ENCODE results near the gene SLFN11. TPM values are rescaled to one million over a fixed set of nuclear protein-coding genes. Genes with fewer than 3 reads are reported as not detected.
A peak's percentile ranks its signal among the peaks of the same experiment; 100 is the strongest.
"Not testable (repeated sequence)": the region's sequence is repeated elsewhere in the genome, so short reads cannot be mapped to it uniquely, and the experiment has no call there.

SLFN11 gene
- total and polyA plus RNA-seq, 11 donors, result 6.4 to 46.0 (median 16.1) TPM

DNA sequence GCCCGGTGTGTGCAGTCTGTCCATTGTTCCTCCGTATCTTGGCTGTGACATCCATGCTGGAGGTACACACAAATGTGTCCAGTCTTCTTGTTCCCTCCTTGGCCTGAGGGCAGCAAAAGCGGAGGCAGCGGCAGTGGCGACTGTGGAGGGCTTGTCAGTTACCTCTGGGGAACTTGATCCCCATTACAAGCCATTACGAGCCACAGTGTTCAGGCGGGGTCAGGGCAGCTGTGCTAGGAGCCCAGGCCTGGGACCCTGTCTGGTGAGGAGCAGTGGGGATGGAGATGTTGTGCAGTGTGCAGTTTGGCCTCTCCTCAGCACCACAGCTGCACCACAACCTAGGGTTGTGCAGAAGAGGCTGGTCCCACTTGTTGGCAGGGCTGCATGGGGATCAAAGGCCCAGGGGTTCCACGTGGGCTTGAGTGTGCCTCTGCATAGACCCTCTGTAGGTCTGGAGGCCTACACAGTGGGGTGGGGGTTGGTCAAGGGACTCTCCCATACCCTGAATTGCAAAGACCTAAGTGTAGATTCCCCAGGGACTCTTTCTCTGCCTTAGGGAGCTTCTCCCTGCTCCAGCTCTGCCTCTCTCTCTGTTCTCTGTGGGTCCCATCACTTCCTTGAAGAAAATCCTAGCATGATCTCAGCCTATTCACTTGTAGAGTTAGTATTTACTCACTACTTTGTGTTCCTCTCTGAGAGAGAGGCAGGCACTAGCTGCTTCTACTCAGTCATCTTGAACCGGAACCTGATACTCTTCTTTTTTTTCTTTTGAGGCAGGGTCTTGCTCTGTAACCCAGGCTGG lies 58.8 kb downstream of the SLFN11 start:
- 66 to 80% (median 72%) methylated on average over 5 to 9 of the region's 9 CpGs for WGBS, 4 donors
- peak overlapping the region in 8 of 12 donors; percentile 46 to 63 (median 56) for H3K4me3 ChIP-seq
- TF ChIP-seq POLR2A (IDR thresholded peaks at IDR 0.05), result no peak
- peaks cover 0 to 1% (median 0%) of the 10 kb centered on the region in 12 donors for H3K9me3 ChIP-seq
- DNase-seq (peak in 2 of 5 donors; percentile 27 to 59), ATAC-seq (peak in 2 of 4 donors; percentile 11 to 14)
- H3K4me1 ChIP-seq, result peaks cover 0 to 40% (median 31%) of the 10 kb centered on the region in 12 donors
- no peaks in the 10 kb centered on the region for H3K27me3 ChIP-seq
- intact Hi-C loops (cut with DNase I), result loop anchor here in 8 of 10 donors (2.0 to 10.0 kb wide), 14 partner anchors 26 to 433 kb away; partner anchors contain the start of genes SLFN11 (in 4 of the 8), SLFN12 (in 3 of the 8), SLFN13 (in 1 of the 8) and SLFN5 (in 1 of the 8)
- no peaks in the 10 kb centered on the region for H3K36me3 ChIP-seq
- H3K27ac ChIP-seq, result peak overlapping the region; percentile 49 to 87 (median 78)

DNA sequence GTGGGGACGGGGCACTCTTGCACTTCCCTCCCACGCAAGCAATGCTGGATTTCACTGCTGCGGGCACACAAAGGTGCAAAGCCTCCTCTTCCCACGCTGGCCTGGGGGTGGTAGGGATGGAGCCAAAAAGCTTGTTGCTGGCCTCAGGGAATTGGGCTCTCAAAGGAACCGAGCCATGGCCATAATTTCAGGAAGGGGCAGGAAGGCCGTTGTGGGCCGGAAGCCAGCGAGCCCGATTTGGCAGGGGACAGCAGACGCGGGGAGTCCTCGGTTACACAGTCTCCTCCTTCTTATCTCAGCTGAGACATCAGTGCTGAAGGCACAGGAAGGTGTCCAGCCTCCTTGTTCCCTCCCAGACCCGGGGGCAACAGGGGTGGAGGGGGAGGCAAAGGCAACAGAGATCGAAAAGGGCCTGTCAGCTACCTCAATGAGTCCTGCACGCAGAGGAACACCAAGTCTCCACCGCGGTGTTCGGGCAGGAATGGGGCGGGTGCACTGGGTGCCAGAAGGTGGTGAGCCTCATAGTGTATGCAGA lies 59.5 kb downstream of the SLFN11 start:
- ATAC-seq (peak; percentile 21 to 63 (median 56)), DNase-seq (peak; percentile 57 to 83 (median 73))
- TF ChIP-seq, protein P1, sequence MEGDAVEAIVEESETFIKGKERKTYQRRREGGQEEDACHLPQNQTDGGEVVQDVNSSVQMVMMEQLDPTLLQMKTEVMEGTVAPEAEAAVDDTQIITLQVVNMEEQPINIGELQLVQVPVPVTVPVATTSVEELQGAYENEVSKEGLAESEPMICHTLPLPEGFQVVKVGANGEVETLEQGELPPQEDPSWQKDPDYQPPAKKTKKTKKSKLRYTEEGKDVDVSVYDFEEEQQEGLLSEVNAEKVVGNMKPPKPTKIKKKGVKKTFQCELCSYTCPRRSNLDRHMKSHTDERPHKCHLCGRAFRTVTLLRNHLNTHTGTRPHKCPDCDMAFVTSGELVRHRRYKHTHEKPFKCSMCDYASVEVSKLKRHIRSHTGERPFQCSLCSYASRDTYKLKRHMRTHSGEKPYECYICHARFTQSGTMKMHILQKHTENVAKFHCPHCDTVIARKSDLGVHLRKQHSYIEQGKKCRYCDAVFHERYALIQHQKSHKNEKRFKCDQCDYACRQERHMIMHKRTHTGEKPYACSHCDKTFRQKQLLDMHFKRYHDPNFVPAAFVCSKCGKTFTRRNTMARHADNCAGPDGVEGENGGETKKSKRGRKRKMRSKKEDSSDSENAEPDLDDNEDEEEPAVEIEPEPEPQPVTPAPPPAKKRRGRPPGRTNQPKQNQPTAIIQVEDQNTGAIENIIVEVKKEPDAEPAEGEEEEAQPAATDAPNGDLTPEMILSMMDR (IDR thresholded peaks at IDR 0.05), result no peak
- TF ChIP-seq POLR2A (IDR thresholded peaks at IDR 0.05), result no peak
- no peaks in the 10 kb centered on the region for H3K27me3 ChIP-seq
- H3K4me3 ChIP-seq, result peak overlapping the region in 11 of 12 donors; percentile 19 to 63 (median 49)
- H3K9me3 ChIP-seq, result peaks cover 0 to 8% (median 0%) of the 10 kb centered on the region in 12 donors
- intact Hi-C loops (cut with DNase I), result loop anchor here (1.0 to 10.0 kb wide), 19 partner anchors 27 to 433 kb away; partner anchors contain the start of genes SLFN11 (in 6 of the 10), SLFN12 (in 4 of the 10), SLFN13 (in 1 of the 10) and SLFN5 (in 1 of the 10)
- H3K36me3 ChIP-seq, result no peaks in the 10 kb centered on the region
- peaks cover 0 to 40% (median 31%) of the 10 kb centered on the region in 12 donors for H3K4me1 ChIP-seq
- WGBS, 4 donors, result 15 to 30% (median 27%) methylated on average over 18 to 19 of the region's 19 CpGs
- peak overlapping the region; percentile 49 to 87 (median 78) for H3K27ac ChIP-seq

DNA sequence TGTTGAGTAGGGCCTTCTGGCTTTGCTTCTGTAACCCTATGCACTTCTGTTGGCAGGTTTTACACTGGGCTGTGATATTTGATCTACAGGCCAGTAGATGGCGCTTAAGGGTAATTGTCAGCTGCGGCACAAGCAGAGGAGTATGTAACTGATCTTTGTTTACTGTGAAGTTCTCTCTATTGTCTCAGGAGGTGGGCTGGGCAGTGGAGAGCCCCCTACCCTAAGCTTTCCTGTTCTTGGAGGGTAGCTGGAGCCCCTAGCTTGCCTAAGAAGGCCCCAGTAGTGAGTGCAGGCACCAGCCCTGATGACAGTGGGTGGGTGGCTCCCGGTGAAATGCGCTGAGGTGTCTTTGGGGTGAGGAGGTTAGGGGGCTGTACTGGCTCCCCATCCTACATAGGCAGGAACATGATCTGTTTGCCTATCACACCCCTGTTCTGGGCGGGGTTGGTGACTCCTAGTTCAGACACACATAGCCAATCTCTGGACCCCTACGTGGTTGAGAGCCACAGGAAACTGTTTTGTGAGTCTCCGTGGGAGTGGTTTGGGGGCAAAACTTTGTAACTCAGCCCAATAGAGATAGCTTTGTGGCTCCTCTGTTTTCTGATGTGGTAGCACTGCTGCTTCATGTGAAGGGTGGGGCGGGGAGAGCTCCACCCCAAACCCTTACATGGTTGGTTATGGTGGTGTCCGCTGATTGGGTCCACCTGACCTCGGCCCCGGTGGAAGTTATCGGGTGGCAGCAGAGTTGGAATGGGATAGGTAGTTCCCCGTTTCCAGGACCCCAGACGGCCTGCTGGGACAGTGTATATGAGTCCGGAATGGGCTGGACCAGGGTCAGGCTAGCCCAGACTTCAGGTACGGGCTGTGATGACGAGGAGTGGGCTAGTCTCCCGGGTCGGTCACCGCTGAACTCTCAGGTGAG lies 60.4 kb downstream of the SLFN11 start:
- peak in 1 of 2 donors; percentile 12 for TF ChIP-seq POLR2A (IDR thresholded peaks at IDR 0.05)
- TF ChIP-seq, protein P1 (IDR thresholded peaks at IDR 0.05), result peak; percentile 66 to 87 (median 82)
- H3K4me3 ChIP-seq, result peak overlapping the region in 11 of 12 donors; percentile 19 to 63 (median 49)
- peak overlapping the region; percentile 49 to 87 (median 78) for H3K27ac ChIP-seq
- DNase-seq (peak; percentile 44 to 68 (median 49)), ATAC-seq (peak; percentile 80 to 90 (median 87))
- WGBS, 4 donors, result 8 to 17% (median 11%) methylated on average over 13 to 20 of the region's 20 CpGs
- H3K27me3 ChIP-seq, result no peaks in the 10 kb centered on the region
- intact Hi-C loops (cut with DNase I), result loop anchor here (1.0 to 10.0 kb wide), 17 partner anchors 34 to 434 kb away; partner anchors contain the start of genes SLFN11 (in 6 of the 10), SLFN12 (in 3 of the 10), SLFN13 (in 1 of the 10) and SLFN5 (in 1 of the 10)
- H3K9me3 ChIP-seq, result peaks cover 0 to 11% (median 0%) of the 10 kb centered on the region in 12 donors
- no peaks in the 10 kb centered on the region for H3K36me3 ChIP-seq
- H3K4me1 ChIP-seq, result peaks cover 0 to 36% (median 31%) of the 10 kb centered on the region in 12 donors

DNA sequence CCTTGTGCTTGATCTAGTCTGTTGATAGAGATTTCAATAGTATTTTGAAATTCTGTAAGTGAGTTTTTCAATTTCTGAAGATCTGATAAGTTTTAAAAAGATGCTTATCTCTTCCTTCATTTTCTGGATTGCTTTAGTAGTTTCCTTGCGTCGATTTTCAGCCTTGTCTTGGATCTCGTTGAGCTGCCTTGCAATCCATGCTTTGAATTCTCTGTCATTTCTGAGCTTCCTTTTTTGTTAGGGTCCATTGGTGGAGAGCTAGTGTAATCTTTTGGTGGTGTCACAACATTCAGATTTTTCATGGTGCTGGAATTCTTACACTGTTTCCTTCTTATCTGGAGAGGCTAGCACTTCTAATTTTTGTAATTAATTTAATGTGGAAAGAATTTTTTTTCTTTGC lies 61.1 kb downstream of the SLFN11 start:
- no peaks in the 10 kb centered on the region for H3K27me3 ChIP-seq
- no peak for ATAC-seq
- intact Hi-C loops (cut with DNase I), result loop anchor here in 9 of 10 donors (2.0 to 10.0 kb wide), 16 partner anchors 35 to 435 kb away; partner anchors contain the start of genes SLFN11 (in 6 of the 9), SLFN12 (in 3 of the 9), SLFN13 (in 1 of the 9) and SLFN5 (in 1 of the 9)
- peak overlapping the region in 4 of 12 donors; percentile 61 to 85 (median 70) for H3K27ac ChIP-seq
- no peak for DNase-seq
- H3K4me1 ChIP-seq, result peaks cover 0 to 36% (median 31%) of the 10 kb centered on the region in 12 donors
- H3K4me3 ChIP-seq, result no peak overlapping the region
- TF ChIP-seq POLR2A (IDR thresholded peaks at IDR 0.05), result no peak
- TF ChIP-seq, protein P1 (IDR thresholded peaks at IDR 0.05), result no peak
- H3K9me3 ChIP-seq, result peaks cover 0 to 11% (median 0%) of the 10 kb centered on the region in 12 donors
- H3K36me3 ChIP-seq, result no peaks in the 10 kb centered on the region
- WGBS, 4 donors, result 56 to 65% (median 59%) methylated on average over 3 of the region's 3 CpGs

DNA sequence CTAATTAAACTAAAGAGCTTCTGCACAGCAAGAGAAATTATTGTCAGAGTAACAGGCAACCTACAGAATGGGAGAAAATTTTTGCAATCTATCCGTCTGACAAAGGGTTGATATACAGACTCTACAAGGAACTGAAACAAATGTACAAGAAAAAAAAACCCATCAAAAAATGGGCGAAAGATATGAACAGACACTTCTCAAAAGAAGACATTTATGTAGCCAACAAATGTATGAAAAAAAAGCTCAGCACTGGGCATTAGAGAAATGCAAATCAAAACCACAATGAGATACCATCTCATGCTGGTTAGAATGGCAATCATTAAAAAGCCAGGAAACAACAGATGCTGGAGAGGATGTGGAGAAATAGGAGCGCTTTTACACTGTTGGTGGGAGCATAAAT lies 64.1 kb downstream of the SLFN11 start:
- Histone ChIP-seq H3K4me1 (peaks cover 0 to 19% (median 15%) of the 10 kb centered on the region in 12 donors), H3K9me3 (peaks cover 0 to 12% (median under 1%) of the 10 kb centered on the region in 12 donors)
- 74 to 93% (median 83%) methylated on average over 3 of the region's 3 CpGs for WGBS, 4 donors
- ATAC-seq, H3K4me3 ChIP-seq, H3K27me3 ChIP-seq, DNase-seq, H3K27ac ChIP-seq, H3K36me3 ChIP-seq: not testable (repeated sequence)
- intact Hi-C loops (cut with DNase I), result loop anchor here in 3 of 10 donors (5.0 to 10.0 kb wide), 3 partner anchors 135 to 438 kb away; no protein-coding TSS in a partner anchor
